CD4-positive, alpha-beta T cell treated with Interleukin-17A for 1 hour (primary cell): ENCODE measurements around the gene RBP2.

Experiments used
- DNase-seq: peaks from one replicate; pipeline ENCODE4 v3.0.0-alpha.2; 2020

RBP2 gene

GRCh38 chr3:139480585-139480984, 4.3 kb upstream of the RBP2 start:
- DNase-seq = no peak

- no peak for DNase-seq
Observed at GRCh38 chr3:139477710-139478640, 1.7 kb upstream of the RBP2 start.

GRCh38 chr3:139473155-139473771, 3.1 kb downstream of the RBP2 start:
- no peak for DNase-seq

DNA sequence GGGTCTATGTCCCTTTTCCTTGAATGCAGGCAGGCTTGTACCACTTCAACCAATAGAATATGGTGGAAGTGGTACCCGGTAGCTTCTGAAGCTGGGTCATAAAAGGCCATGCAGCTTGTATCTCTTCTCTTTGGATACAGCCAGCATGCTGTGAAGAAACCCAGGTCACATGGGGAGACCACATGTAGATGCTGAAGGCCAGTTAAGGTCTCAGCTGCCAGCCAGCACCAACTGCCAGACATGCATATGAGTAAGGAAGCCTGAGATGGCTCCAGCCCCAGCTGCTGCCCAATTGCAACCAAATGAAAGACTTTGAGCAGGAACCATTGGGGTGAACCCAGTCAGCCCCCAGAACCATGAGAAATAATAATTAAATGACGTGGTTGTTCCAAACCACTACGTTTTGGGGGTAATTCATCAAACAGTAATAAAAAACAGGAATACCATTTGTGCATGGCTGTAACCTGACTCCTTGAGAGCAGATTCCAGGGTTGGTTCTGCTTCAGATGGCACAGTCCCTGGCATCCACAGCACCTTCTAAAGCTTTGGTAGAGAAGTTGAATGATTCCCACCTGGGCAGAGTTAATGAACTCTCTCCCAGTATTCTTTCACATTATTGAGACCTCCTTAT, 3.8 kb downstream of the RBP2 start:
- DNase-seq = no peak

- no peak for DNase-seq
Observed at GRCh38 chr3:139470199-139470598, 6.1 kb downstream of the RBP2 start.

DNA sequence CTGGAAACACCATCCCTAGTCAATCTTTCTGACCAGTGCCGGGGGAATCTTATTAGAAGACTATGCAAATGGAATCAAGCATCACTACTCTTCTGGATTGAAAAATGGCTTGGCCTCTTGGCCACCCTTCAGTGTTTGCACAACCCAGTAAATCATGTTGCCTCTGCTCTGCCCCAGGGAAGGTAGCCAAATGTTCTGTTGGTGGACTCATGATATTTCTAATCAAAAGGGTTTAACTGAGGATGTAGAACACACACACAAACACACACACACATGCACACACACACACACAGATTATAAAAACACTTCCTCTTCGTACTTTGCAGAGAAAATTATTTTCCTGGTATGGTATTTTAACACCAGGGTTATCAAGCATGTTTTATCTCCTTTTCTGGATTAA, 7.9 kb downstream of the RBP2 start:
- DNase-seq = no peak

- no peak for DNase-seq
Observed at GRCh38 chr3:139466360-139466759, 10.0 kb downstream of the RBP2 start.

DNA sequence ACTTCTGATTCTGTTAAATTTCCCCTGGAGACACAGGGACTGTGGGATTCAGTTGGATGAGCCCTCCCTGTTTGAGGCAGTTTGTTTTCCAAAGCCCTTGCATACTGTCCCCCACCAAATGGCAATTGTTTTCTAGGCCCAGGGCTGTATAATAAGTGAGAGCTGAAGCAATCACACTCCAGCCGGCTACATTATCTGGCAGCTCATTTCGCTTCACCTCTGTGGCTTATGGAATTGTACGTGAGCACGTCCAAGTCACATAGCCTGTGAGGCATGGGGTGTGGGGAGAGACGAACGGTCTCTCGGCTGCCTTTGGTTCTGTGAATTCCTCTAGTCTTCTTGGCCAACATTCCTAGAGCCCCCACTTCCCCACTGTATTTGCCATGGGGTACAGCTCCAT, 10.7 kb downstream of the RBP2 start:
- no peak for DNase-seq

DNA sequence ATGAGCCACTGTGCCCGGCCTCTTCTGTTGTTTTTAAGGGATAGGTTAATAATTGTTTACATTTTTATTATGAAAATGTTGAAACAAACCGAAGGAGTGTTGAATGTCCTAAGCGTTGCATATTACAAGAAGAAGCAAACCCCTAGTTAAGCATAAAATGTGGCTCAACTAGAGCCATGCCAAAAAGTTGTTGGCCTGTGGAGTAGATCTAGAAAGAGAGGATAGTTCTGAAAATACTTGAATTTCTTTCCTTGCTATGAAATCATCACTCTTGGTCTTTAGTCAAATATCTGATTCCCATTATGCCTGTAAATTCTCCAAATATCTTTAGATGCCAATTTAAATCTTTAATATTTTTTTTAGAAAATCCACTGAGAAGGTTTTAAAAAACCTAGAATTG, 12.8 kb downstream of the RBP2 start:
- no peak for DNase-seq

- DNase-seq = no peak
Observed at GRCh38 chr3:139460529-139460928, 15.8 kb downstream of the RBP2 start.

GRCh38 chr3:139460076-139460475, 16.2 kb downstream of the RBP2 start:
- no peak for DNase-seq

GRCh38 chr3:139458348-139458747, 18.0 kb downstream of the RBP2 start:
- no peak for DNase-seq

GRCh38 chr3:139457066-139457465, 19.2 kb downstream of the RBP2 start:
- no peak for DNase-seq

GRCh38 chr3:139456386-139456785, 19.9 kb downstream of the RBP2 start:
- DNase-seq = no peak

DNA sequence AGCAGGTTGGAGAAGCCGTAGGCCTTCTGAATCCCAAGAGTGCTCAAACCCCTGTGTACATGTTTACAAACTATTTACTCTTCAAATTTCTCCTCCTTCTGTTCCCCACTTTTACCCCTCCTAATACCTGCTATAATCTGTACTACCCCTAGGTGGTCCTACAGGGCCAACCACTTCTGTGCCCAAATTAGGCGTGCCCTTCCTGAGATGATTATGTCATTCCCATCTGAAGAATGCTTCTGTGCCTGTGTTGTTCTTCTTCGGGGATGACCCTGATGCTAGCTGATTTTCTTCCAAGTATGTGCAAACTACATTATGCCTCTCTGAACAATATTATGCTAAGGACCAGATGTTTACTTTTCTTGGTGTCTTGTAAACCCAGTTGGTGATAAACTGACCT, 20.5 kb downstream of the RBP2 start:
- DNase-seq = no peak

GRCh38 chr3:139455206-139455605, 21.1 kb downstream of the RBP2 start:
- DNase-seq = no peak

GRCh38 chr3:139454346-139454745, 22.0 kb downstream of the RBP2 start:
- DNase-seq = no peak

DNA sequence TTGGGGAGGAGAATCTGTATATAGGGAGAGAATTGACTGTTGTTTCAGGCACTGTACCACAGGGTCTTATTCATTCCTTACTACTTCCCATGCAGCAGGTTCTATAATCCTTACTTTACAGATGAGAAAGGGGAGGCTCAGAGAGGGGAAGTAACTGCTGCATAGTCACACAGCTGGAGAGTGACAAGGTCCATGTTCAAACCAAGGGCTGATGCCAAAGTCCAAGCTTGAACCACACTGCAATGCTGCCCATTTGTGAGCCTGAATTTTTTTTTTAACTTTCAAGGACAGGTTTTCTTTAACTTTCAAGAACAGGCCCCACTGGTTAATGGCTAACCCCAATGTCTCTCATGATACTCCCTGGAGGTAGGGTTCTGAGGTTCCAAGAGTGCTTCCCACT, 26.2 kb downstream of the RBP2 start:
- no peak for DNase-seq

- no peak for DNase-seq
Observed at GRCh38 chr3:139449566-139449965, 26.8 kb downstream of the RBP2 start.

DNA sequence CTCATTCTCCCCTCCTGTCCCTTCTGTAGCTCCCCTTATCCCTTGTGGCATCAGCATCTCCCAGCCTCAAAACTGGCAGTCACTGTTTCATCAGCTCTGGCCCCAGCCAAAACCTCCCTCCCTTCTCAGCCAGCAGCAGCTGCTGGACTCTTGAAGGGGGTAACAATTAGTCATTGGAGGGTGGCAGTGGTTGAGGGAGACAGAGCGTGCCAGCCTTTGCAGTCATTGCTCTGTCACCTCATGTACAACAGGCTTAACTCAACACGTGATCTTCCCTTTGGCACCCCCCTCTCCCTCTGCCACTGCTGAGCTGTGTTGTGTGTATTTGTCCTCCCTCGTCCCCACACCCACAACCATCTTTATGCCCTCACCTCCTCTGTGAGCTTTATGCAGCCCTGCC, 28.2 kb downstream of the RBP2 start:
- DNase-seq = no peak

- no peak for DNase-seq
Observed at GRCh38 chr3:139447486-139447885, 28.8 kb downstream of the RBP2 start.

- DNase-seq = no peak
Observed at GRCh38 chr3:139444446-139444845, 31.9 kb downstream of the RBP2 start.

DNA sequence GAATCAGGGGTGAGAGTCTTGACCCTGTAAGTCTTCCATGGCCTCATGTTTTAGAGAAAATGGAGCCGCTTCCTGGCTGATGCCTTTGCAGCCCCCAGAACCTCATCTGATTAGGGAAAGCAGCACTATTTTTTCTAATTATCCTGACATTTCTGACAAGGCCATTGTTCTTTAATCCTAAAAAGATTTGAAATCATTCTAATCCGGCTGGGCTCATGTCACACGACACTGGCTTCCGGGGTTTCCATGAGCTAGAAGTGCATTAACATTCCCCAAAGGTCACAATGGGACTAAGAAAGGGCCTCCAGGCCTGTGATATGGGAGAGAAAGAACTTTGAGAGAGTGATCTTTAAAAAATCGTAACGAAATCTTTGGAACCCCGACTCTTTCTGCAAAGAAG, 33.1 kb downstream of the RBP2 start:
- no peak for DNase-seq

GRCh38 chr3:139441656-139442055, 34.7 kb downstream of the RBP2 start:
- no peak for DNase-seq
